HL-60/S4 (cell line): ENCODE results near the gene BTAF1.
"Not testable (repeated sequence)": the region's sequence is repeated elsewhere in the genome, so short reads cannot be mapped to it uniquely, and the experiment has no call there.

ENCODE experiments used
- in situ Hi-C: fragments of 300-500 bp; cut with MboI; formaldehyde crosslinking; loops from 2 replicates; pipeline ENCODE4 v1.14.3; 2022; ENCODE audit warnings: low sequenced_read_pairs

BTAF1 gene

DNA sequence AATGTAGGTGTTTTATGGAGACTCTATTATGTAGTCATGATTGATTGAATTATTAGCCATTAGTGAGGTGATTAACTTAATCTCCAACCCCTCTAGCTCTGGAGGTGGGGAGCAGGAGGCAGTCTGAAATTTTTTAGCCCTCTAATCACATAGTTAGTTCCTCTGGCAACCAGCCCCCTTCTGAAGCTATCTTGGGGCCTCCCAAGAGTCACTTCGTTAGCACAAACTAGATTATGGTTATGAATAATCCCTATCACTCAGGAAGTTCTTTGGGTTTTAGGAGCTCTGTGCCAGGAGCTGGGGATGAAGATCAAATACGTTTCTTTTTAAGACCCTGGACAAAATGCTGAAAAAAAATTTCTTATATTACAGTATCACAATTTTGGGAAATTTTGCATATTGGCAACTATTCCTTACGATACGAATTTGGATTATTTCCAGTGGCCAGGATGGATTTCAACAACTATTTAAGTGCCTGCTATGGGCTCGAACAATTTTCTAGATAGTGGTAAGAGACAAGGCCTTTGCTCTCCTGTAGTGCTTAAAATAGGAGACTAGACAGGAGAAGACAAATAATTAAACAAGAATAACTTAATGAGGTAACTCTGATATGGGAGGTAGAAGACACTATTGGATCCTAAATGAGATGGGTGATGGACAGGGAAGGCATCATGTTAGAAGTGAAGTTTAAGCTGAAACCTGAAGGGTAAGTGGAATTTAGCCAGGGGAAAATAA lies 52.9 kb downstream of the BTAF1 start:
- in situ Hi-C loops: no loop called here

DNA sequence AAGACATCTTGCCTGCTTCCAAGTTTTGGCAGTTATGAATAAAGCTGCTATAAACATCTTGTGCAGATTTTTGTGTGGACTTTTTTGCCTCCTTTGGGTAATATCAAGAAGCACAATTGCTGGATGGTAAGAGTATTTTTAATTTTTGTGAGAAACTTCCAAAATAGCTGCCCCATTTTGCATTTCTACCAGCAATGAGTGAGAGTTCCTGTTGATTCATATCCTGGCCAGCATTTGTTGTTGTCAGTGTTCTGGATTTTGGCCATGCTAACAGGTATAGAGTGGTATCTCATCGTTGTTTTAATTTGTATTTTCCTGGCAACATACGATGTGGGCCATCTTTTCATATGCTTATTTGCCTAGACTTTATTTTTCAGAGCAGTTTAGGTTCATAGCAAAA lies 53.9 kb downstream of the BTAF1 start:
- in situ Hi-C loops: no loop called here

DNA sequence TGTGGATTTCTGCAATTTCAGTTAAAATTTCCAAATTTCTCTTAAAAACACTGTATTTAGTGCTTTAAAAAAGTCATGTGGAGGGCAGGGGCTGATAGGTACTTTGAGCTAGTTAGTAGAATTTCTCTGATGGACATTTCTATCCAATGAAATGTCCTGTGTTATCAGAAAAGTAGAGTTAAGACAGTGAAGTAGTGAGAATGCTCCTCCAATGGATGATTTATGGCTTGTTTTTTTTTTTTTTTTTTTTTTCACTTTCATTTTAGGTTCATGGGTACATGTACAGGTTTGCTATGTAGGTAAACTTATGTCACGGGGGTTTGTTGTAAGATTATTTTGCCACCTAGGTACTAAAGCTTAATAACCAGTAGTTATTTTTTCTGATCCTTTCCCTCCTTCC lies 55.0 kb downstream of the BTAF1 start:
- in situ Hi-C loops: no loop called here

DNA sequence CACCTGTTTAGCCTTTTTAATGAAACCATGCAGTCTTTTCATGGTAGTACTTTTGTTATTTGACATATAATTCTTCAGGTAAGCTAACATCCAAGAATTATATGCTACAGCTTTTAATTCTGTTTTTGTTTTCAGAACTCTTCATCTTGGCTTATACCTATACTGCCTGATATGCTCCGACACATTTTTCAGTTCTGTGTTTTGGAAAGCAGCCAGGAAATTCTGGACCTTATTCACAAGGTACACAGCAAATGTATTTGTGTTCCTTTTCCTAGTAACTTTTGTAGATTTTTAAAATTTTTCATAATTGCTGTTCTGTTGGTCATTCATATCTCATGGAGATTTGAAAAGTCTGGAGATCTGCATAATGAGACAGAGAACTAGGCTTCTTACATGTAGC lies 56.7 kb downstream of the BTAF1 start:
- in situ Hi-C loops: no loop called here

DNA sequence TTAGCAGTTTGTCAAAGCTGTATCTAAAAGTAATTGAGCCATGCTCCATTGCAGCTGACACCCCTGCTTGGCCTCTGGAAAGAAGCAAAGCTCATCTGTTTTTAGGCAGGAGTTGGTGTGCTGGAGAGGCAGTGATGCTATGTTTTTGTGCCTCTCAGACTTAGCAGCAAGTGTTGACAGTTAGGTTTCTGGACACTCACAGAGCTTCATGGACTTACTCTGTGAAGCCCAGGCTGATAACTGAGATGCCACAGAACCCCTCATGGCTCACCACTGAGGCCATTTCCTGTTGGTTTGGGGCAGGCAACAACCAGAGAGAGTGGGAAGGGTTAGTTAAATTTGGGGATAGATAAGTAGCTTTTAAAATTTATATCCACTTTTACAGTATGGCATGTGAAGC lies 59.8 kb downstream of the BTAF1 start:
- in situ Hi-C loops: no loop called here

DNA sequence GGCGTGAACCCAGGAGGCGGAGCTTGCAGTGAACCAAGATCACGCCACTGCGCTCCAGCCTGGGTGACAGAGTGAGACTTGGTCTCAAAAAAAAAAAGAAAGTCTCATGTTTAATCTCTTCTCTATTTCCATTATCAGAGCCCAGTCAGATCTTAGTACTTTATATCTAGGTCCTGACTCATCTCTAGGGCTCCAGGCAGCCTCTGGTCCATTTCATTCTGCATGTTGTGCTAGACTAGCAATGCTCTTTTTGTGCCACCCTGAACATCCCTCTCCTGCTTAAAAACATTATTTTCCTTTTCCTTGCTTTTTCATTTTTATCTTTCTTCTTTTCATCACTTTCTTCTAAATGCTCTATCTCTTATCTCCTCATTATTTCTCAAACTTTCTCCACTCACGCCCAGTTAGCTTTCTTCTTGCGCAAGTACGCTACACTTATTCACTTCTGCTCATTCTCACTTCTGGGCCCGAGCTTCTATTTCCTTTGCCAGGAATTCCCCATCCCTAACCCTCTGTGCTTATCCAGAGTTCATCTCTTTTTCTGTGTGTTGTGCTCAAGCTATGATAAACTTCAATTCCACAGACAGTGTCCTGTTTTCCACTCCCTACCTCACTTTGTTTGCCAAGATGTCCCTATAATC lies 63.9 kb downstream of the BTAF1 start:
- in situ Hi-C loops: no loop called here

DNA sequence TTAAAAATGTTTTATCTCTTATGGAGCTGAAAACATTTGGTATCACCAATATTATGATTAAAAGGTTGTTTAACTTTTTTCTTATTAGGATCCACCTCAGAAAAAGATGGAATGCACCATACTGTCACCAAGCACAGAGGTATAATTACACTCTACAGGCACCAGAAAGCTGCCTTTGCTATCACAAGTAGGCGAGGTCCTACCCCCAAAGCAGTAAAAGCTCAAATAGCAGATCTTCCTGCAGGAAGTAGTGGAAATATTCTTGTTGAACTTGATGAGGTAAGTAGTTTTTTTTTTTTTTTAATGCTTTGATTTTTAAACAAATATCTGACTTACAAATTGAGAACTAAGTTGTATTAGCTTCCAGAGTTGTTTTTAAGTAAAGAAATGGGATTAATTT lies 68.5 kb downstream of the BTAF1 start:
- in situ Hi-C loops: no loop called here

DNA sequence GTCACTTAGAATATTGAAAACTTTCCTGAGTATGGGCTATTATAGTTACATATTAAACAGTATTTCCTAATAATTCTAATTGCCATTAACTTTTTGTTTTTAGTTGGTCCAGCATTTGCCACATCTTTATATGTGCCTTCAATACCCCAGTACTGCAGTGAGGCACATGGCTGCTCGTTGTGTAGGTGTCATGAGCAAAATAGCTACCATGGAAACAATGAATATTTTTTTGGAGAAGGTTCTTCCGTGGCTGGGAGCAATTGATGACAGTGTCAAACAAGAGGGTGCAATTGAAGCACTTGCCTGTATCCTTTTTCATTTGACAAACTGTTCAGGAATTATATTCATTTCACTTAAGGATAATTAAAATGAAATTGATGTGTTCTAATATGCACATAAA lies 72.7 kb downstream of the BTAF1 start:
- in situ Hi-C loops: no loop called here

DNA sequence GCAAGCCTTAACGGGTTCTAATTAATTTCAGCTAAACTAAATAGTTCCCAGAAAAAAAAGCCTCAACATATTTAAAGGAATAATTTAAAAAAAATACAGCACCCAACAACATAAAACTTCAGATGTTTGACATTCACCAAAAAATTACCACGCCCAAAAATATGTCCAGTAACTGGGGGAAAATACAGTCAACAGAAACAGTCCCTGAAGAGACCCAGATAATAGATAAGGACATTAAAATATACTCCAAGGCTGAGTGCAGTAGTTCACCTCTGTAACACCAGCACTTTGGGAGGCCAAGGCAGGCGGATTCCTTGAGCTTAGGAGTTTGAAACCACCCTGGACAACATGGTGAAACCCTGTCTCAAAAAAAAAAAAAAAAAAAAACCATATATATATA lies 78.0 kb downstream of the BTAF1 start:
- in situ Hi-C loops: no loop called here

DNA sequence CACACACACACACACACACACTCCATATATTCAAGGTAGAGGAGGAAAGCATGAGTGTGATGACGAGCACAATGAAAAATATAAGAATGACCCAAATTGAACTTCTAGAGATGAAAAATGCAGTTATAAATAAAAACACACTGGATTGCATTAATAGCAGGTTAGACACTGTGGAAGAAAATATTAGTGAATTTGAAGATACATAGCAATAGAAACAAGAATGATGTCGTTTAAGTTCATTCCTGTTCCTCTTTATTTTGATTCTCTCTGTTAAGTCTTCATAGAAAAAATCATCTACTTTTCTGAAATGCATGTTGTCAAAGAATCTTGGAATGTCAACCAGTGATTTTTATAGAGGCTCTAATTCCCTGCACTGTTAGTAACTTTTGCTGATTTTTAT lies 78.4 kb downstream of the BTAF1 start:
- in situ Hi-C loops: no loop called here

DNA sequence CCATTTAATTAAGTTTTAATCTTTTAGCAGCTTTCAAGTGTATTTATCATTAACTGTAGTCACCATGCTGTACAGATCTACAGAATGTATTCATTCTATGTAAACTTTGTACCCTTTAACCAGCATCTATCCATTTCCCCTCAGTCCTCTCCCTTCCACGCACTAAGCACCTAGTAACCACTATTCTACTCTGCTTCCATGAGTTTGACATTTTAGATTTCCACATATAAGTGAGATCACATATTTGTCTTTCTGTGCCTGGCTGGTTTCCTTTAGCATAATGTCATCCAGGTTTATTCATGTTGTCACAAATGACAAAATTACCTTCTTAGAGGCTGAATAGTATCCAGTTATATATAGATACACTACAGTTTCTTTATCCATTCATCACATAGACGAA lies 79.7 kb downstream of the BTAF1 start:
- in situ Hi-C loops: no loop called here

DNA sequence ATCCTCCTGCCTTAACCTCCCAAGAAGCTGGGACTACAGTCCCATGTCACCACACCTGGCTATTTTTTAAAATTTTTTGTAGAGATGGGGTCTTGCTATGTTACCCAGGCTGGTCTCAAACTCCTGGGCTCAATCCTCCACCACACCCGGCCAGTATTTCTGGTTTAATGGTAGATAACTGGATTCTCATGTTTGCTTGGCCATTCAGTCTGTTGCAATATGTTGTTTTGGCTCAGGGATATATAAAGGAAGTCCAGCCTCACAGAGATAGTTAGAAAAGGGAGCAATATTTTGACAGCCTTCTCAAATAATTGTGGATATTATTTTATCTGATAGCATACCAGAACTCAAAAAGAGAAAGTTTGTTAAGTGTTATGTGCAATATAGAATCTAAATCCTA lies 82.4 kb downstream of the BTAF1 start:
- in situ Hi-C loops: no loop called here

DNA sequence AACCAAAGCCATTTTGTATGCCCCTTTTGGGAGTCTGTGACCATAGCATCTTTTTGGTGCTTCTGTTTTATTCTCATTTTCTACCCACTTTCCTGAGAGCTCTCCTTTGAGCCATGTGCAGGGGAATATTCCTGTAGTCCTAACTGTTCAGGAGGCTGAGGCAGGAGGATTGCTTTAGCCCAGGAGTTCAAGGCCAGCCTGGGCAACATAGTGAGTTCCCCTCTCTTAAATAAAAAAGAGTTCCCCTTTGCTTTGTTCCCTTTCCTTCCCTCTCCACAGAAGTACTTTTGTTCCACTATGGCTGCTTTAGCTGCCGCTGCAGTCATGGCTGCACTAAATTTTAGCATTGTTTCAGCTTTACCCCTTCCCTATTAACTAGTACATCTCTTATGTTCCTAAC lies 85.9 kb downstream of the BTAF1 start:
- in situ Hi-C loops: no loop called here

DNA sequence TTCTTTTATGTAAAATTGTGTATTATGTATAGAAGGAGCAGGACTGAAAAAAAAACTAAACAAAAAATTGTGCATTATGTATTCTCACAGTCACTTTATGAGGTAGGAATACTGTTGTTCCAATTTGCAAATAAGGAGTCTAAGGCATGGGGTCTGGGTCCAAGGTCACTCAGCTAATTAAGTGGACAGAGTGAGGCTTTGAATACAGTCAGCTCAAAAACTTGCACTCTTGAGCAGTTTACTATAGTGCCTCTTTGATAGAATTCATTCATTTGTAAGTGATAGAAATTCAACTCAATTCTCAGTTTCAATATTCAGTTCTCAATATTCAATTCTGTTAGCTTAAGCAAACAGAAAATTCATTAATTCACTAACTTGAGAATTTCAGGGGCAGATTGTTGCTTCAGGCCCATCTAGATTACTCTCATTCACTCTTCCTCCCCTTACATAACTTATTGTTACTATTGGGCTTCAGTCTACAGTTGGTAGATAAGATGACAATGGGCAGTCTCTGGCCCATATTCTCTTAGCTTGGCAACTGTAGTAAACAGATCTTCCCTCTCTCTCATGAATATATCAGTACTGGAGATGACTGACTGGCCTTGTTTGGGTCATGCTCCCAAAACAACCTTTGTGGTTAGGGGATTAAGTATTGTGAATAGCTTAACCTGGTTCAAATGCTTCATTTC lies 86.6 kb downstream of the BTAF1 start:
- in situ Hi-C loops: no loop called here

DNA sequence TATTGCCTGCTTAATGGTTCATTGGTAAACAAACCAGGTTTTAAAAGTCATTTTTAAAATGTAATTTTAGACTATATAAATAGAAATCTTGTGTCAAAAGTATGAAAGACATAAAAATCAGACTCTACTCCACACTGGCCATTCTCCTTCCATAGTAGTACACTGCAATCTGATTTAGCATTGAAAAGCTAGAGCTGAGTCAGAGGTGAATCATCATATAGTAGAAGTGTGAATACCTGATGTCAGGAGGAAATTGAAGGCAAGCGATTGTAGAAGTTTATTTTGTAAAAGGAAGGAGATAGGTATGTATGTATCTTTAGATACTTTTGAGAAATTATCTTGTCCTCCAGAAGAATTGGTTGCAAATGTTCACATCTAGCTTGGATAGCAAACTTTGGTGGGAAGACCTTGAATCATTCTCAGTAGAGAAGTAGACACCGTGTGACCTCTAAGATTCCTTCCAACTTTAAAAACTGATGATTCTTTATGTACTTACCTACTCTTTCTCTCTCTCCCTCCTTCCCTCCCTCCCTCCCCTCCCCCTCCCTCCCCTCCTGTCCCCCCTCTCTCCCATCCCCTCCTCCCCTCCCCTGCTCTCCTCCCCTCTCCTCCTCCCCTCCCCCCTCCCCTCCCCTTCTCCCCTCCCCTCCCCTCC lies 88.1 kb downstream of the BTAF1 start:
- in situ Hi-C loops: no loop called here

DNA sequence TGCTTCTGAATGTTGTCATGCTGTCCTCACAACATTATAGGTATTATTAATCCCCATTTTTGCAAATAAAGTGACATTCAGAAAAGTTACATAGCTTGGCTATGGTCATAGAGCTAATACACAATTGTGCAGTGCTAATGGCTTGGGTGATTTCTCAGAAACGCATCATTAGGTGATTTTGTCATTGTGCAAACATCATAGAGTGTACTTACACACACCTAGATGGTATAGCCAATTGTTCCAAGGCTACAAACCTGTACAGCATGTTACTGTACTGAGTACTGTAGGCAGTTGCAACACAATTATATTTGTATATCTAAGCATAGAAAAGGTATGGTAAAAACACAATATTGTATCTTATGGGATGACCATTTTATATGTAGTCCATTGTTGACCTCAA lies 91.0 kb downstream of the BTAF1 start:
- in situ Hi-C loops: no loop called here

DNA sequence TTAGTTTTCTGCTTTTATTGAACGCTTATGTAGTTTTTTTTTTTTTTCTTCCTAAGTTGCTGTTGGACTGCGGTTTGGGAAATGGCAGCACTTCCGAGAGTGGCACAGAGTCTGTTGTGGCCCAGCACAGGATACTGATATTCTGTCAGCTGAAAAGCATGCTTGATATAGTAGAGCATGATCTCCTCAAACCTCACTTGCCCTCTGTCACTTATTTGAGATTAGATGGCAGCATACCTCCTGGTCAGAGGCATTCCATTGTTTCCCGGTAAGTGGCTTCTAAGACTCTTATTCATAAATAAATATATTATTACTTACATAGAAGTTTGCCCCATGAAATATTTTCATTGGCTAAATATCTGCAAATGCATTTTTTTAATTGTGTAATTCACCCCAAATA lies 101.1 kb downstream of the BTAF1 start:
- in situ Hi-C loops: no loop called here

DNA sequence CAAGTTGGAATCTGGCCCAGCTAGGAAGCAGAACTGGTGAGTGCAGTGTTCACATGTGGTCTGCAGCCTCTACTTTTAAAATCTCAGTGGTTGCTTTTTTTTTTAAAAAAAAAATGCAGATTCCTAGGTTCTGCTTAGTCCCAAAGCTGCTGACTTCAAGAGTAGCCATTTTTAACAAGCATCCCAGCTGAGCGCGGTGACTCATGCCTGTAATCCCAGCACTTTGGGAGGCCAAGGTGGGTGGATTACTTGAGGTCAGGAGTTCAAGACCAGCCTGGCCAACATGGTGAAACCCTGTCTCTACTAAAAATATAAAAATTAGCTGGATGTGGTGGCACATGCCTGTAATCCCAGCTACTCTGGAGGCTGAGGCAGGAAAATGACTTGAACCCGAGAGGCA lies 101.8 kb downstream of the BTAF1 start:
- in situ Hi-C loops: not testable (repeated sequence)

DNA sequence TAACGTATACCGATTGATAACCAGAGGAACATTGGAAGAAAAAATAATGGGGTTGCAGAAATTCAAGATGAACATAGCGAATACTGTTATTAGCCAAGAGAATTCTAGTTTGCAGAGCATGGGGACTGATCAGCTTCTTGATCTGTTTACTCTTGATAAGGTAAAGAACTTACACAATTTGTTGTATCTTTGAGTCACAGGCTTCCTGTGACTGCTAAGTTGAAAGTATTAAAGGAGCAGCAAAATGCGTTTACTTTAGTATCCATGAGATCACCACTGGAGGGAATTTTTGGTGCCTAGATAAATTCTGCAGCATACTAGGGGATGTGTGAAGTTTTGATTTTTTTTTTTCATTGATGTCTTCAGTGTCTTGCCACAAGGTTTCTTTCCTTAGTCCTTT lies 103.6 kb downstream of the BTAF1 start:
- in situ Hi-C loops: no loop called here

DNA sequence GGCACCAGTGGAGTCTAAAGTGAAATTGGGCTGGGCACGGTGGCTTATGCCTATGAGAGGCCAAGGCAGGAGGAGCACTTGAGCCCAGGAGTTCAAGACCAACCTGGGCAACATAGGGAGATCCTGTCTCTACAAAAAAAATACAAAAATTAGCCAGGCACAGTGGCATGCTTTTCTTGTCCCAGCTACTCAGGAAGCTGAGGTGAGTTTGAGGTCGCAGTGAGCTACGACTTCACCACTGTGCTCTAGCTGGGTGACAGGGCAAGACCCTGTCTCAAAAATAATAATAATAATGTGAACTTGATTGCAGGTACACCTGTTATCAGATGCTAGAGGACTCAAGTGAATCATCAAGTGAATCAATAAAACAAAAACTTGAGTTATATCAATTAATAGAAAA lies 108.0 kb downstream of the BTAF1 start:
- in situ Hi-C loops: no loop called here

DNA sequence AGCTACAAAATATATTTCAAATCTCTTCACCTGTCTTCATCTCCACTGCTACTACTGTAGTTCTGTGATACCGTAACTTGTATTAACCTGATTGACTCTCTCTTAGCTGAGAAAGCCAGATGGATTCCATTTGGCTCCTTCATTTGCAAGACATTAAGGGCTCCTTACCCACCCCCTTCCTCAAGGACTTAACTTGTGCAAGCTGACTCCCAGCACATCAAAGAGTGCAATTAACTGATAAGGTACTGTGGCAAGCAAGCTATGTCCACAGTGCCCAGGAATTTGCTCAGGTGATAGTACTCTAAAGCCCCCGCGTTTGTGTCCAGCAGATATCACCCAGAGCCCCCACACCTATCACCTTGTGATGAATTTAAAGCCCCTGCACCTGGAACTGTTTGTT lies 109.5 kb downstream of the BTAF1 start:
- in situ Hi-C loops: not testable (repeated sequence)

DNA sequence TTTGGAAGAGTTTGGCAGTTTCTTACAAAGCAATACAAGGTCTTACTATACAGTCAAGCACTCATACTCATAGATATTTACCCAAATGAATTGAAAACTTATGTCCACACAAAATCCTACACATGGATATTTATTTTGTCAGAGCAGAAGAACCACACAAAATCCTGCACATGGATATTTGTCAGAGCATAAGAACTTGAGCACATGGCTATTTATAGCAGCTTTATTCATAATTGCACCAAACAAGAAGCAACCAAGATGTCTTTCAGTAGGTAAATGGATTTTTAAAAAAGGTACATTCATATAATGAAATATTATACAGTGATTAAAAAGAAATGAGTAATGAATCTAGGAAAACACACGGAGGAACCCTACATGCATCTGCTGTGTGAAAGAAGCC lies 115.4 kb downstream of the BTAF1 start:
- in situ Hi-C loops: no loop called here
